NCI-H446 treated with DMSO at 0.1 percent for 48 hours (cell line): ENCODE measurements around the gene FOXL3.

Source experiments
- DNase-seq: peaks from one replicate; lab custom pipeline; 2025; lab: John Stamatoyannopoulos, UW

Gene FOXL3

DNA sequence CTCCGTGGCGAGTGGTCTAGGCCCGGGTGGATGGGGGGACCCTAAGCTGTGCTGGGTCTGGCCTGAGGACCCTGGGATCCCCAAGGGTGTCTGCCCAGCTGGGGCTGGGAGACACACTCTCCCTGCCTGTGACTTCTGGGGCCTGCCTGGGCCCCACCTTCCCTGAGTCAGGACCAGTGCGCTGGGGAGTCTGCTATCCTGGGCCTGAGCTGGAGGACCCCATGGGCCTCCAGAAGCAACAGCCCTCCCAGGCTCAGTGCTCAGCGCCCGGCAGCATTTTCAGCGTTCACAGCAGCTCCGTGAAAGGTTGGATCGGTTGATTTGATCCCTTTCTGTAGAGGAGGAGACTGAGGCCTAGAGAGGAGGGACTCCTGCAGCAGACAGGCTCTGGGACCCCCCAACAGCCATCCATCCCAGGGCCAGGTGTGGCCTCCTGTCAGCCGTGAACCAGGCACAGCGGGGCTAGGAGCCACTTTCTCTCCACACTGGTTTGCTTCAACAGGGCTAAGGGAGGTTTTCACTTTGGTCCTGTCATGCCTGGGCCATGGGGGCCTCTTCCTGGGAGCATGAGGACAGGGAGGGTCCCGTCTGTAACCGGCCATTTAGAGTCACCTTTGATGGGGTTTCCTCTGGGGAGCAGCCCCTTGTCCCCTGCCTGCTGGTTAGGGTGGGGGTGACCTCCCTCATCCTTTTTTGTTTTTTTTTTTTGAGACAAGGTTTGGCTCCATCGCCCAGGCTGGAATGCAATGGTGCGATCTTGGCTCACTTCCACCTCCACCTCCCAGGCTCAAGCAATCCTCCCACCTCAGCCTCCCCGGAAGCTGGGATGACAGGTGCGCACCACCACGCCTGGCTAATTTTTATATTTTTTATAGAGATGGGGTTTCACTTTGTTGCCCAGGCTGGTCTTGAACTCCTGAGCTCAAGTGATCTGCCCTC, 12.4 kb downstream of the FOXL3 start:
- no peak for DNase-seq

DNA sequence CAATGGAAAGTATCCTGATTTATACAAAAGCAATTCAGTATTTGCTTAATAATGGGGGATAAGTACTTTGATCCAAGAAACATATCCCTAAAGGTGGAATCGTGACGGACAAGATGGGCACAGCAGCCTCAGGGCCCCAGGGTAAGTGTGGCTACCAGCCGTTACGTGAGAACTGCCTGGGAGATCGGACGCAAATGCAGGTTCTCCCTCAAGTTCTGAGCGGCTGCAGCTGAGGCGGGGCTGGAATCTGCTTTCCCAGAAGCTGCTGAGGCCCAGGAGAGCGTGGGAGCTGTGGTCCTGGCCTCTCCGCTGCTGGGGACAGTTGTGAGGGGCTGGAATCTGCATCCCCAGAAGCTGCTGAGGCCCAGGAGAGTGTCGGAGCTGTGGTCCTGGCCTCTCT, 13.5 kb downstream of the FOXL3 start:
- DNase-seq: no peak

DNA sequence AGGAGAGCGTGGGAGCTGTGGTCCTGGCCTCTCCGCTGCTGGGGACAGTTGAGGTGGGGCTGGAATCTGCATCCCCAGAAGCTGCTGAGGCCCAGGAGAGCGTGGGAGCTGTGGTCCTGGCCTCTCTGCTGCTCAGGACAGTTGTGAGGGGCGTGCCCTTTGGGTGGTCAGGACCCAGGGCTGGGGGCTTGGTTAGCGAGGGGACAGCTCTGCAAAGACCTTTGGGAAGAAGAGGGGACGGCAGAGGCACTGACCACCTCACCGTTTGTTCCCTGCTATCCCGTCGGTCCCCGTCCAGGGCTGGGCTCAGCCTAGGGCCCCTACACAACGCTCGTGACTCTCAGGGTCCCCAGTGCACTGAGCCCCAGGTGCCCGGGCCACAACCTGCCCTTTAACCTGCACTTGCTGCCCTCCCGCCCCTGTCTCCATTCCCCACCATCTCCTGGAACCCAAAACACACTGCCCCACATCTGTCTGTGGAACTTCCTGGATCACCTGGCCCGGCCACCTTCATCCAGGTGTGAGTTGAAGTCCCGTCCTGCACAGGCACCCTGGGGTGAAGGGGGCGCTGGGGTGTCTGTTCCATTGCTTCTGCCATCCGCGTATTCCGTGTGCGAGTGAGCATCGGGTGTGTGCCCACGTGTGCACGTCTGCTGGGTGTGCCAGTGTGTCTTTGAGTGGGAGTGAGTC, 14.1 kb downstream of the FOXL3 start:
- no peak for DNase-seq

DNA sequence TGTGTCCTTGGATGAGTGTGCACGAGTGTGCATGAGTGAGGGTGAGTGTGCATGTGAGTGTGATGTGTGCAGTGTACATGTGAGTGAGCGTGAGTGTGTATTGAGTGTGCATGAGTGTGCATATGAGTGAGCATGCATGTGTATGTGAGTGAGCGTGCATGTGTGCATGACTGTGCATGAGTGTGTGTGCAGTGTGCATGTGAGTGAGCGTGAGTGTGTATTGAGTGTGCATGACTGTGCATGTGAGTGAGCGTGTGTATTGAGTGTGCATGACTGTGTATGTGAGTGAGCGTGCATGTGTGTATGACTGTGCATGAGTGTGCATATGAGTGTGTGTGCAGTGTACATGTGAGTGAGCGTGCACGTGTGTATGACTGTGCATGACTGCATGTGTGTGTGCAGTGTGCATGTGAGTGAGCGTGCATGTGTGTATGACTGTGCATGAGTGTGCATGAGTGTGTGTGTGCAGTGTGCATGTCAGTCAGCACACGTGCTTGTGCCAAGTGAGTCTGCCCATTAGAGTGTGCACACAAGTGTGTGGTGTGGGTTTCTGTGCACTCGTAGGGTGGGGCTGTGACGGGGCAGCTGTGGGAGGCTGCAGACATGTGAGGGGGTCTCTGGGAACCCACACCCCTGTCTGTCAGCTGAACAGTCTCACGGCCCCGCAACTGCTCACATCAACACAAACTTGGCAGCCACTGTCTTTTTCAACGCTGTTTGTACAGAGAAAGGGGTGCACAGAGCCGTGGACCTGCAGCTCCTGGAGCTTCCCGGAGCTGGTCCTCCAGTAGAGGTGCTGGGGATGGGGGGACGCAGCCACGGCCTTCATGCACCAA, 14.8 kb downstream of the FOXL3 start:
- DNase-seq: no peak

DNA sequence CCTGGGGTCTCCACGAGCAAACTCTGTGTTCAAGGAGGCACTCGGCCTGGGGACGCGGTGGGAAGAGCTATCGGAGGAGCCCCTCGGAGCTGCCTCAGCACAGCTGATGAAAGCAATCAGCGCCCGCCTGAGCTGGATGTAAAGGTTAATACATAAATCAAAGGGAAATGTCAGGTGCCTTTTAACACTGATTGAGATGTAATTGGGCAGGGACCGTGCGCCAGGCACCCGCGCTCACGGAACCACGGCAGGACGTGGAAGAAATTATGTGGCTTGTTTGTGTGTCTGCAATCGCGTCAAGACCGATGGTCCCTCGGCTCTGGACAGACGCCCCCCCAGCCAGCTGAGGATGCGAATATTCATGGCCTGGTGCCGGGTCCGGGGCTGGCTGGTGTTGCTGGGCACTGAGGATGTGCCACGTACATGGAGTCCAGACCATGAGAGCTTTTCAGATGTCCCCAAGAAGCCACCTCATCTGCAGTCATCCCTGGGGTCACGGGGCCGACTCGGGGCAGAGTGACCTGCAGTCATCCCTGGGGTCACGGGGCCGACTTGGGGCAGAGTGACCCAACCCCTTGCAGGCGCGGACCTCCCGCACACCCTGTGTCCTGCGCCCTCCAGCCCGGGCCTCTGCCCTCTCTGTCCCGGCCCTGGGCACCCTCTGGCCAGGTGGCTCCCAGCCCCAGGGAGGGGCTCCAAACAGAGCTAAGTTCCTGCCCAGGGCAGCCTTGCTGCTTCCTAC, 15.6 kb downstream of the FOXL3 start:
- no peak for DNase-seq

DNA sequence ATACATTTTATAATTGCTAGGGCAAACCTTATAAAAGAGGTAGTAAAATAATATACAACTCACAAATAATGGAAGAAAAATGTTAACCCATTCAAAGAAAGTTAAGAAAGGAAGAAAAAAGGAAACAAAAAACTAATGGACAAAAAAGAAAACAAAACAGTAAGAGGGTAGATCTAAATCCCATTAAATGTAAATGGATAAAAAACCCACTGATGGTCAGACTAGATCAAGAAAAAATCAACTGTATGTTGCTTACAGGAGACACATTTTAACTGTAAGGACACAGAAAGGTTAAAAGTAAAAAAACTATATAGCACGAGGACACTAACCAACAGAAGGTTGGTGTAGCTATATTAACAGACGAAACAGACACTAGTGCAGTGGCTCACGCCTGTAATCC, 18.0 kb downstream of the FOXL3 start:
- DNase-seq: no peak

DNA sequence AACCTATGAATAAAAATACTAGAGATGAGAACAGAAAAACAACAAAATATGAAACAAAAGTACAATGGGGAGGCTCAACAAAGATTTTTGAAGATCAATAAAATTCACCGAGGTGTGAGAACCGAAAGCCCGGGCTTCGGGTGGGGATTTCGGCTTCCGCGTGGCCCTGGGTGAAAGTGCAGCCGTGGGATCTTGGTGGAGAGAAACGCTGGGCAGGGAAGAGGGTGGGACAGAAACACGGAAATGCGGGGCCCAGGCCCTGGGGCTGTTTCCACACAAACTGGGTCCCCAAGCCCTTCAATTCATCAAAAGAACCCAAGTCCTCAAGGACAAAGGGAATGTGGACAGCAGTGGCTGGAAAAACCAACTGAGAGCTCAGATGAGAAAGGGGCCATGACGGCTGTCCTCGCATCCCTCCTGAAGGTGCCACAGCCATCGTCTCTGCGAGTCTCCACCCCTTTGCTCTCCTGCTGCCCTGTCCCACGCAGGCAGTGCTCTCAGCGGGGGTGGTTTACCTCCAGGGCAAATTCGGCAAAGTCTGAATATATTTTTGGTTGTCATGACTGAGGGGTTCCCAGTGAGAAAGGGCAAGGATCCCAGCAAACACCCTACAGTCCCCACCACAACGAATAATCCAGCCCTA, 19.7 kb downstream of the FOXL3 start:
- DNase-seq: no peak

DNA sequence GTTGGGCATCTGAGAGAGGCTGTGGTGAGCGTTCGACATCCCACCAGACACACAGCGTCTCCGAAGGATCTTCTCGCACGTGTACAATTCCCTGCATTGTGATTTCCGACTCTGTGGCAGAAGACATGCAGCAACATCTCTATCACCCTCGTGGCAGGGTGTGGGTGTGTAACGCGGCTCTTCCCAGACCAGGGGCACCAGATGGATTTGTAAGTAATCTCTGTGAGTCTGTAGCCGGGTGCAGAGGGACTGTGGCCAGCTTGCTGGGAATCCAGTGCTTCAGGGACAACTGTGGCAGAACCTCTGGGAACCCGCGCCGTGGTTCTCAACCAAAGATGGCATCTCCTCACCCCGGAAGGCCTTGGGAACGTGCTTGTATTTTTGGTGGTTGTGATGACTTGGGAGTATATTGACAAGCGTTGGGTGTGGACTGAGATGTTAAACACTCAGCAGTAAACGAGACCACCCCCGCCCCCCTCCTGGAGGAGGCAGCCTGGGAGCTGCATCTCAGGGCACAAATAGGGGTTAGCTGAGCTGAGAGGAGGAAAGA, 21.2 kb downstream of the FOXL3 start:
- DNase-seq: no peak

DNA sequence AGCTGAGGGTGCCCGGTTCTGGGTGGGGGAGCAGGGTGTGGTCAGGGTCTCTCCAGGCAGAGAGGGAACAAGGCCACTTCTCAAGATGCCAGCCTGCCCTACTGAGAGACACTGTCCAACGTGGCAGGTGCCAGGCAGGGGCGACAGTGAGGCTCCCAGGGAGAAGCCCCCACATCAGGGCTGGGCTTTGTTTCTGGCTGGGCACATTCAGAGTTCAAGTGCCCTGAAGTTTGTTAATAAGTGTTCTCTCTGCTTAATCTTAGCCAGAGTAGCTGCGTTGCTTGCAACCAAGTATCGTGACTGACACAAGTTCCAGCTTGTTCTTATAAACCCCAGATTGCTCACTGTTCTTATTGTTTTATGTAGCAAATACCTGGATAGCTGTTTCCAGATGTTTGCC, 21.8 kb downstream of the FOXL3 start:
- no peak for DNase-seq

DNA sequence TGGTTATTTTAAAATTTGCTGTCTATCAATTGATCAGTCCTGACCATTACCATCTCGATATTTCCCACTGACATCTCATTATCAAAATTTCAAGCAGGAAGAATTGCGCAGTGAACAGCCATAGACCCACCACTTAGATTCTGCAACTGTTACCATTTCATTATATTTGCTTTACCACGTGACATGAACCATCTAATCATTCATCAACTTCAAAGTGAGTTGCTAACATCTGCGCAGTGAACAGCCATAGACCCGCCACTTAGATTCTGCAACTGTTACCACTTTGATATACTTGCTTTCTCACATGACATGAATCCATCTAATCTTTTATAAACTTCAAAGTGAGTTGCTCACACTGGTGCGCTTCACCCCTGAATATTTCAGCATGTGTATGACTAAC, 22.5 kb downstream of the FOXL3 start:
- no peak for DNase-seq

DNA sequence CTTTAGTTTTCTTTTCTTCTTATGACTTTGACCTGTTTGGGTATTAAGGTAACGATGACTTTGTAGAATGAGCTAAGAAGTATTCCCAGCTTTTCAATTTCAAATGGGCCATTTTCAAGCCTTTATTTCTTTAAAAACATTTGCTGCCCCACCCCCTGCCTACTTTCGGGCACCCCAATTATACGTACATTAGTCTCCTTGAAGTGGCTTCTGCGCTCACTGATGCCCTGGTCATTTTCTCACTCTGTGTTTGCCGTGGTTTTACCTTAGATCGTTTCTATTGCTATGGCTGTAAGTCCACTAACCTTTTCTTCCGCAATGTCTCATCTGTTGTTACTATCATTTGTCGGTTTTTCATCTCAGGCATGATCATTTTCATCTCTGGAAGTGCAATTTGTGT, 24.9 kb downstream of the FOXL3 start:
- DNase-seq: no peak

DNA sequence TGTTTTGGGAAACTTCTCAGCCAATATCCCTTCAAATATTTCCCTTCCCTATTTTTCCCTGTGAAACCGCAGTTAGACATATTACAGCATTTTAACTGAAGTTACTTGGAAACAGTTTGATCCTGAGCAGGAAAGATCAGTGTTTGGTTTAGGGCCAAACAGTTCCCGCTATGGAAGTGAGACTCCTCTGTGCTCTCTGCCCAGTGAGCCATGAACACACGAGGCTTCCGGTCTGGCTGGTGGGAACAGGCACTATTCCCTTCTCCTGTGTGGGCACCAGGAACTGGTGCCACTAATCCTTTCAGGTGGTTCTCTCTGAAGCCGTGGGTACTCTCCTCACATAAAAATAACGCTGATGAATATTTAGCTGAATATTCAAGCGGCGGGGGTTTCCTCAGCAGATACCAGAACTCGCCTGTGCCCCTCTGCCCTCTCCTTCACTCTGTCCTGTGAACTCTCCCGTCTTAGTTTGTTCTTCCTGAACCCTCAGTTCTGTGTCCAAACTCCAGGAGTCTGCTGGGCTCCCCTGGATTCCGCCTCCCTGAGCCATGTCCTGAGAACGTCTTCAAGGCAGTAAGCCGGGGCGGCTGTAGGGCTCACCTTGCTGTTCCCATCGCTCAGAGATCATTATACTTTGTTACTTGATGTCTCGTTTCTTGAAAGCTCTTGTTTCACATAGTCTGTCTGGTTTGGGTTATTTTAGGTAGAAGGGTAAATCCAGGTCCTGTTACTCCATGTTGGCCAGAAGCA, 25.7 kb downstream of the FOXL3 start:
- no peak for DNase-seq

DNA sequence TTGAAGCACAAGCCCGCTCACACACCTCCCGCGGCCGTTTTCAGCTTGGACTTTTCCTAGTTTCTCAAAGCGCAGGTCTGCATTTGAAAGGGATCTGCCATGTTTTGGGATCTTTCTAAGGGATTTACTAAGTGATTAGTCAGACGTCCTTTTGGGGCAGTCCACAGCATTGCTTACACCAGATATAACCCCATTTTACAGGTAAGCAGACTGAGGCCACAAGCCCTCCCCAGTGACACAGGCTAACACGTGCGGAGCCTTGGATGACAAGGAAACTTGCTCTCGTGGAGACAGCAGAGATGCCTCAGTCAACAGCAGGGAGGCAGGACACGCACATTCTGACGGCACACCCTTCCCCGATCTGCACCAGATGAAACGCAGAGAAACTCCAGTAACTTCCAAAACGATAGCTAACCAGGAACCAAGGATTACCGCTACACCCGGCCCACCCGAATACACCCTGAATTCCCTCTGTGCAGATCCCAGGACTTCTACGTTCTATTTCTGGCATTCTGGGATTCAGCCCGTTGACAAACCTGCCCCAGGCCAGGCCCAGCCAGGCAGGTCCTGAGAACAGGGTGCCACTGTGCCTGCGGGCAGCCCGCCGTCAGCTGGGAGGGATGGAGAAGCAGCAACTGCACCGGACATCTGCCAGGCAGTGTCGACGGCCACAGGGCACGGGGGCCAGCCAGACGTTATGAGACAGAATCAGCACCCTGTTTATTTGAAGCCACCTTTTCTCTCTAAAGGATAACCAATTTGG, 27.9 kb downstream of the FOXL3 start:
- no peak for DNase-seq

DNA sequence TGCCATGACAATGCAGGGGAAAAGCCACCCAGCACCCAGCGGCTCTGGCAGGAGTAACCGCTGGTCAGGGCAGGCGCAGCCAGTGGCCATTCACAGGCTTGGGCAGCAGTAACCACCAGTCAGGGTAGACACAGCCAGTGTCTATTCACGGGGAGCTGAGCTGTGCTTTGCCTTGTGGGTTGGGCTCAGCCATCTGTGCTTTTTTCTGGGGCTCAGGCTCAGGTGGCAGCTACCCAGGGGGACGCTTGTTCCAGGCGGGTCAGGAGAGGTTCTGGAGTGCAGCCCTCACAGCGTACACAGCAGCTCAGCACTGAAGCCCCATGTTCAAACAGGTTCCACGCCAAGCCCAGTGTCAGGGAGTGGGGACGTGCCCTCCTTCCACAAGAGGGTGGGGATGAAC, 28.5 kb downstream of the FOXL3 start:
- no peak for DNase-seq

DNA sequence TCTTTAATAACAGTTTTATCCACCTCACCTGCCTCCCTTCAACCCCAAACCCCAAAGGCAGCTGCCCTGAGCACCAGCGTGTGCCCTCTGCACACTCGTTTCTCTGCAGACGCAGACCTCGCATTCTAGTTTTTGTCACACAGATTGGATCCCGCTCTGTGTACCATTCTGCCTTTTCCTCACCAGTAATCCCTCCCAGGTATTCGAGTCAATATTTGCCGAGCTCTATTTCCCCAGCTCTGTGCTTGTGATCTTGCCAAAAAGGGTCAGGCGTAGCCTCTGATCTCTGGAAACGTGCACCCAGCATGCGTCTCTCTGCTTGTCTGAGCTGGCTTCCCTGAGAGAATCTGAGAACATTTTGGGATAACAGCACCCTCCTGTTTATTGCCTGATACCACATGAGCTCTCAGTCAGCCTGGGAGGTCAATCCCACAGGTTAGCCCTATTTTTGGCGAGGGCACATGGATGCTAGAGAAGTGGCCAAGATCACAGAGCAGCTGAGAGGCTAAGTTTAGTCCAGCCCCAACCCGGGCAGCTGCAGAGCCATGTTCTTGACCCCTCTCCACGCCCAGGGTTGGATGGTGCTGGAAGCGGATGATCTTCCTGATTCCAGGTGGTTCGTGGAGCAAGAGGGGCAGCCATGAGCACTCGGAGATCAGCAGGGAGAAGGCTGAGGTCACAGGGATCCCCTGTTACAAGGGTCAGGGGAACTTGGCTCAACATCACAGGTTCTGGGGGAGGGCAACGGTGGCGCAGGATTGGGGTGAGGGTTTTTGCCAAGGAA, 29.1 kb downstream of the FOXL3 start:
- DNase-seq: no peak

DNA sequence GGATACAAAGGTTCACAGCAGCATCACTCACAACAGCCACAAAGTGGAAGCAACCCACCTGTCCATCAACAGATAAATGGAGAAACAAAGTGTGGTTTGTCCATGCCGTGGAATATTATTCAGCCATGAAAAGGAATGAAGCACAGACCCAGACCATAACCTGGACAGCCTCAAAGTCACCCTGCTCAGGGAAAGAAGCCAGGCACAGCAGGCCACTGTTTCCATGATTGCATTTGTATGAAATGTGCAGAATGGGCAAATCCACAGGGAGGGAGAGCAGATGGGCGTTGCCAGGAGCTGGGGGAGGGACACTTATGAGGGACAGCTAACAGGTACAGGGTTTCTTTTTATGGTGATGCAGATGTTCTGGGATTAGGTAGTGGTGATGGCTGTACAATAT, 30.3 kb downstream of the FOXL3 start:
- DNase-seq: no peak

DNA sequence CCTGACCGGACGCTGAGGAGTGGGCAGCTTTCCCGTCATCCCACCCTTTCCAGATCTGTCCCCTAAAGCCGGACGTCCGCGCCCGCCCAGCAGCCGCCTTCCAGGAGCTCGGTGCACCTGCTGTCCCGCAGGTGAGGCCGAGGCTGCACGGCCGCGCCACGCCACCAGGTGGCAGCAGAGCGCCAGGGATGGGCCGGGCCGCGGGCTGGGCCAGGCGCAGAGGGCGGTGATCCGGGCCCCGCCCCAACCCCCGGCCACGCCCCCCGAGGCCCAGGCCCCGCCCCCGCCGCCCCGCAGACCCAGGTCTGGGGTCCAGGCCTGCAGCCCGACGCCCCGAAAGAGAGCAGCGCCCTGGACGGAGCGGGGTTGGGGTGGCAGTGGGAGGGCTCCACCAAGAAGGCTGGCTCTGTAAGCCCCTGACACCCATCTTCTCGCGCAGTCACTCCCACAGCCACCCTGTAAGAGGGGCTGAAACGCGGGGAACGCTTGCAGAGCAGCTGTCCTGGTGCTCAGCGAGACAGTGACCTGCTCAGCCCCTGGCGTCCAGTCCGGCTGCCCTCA, 32.2 kb downstream of the FOXL3 start:
- DNase-seq: no peak

DNA sequence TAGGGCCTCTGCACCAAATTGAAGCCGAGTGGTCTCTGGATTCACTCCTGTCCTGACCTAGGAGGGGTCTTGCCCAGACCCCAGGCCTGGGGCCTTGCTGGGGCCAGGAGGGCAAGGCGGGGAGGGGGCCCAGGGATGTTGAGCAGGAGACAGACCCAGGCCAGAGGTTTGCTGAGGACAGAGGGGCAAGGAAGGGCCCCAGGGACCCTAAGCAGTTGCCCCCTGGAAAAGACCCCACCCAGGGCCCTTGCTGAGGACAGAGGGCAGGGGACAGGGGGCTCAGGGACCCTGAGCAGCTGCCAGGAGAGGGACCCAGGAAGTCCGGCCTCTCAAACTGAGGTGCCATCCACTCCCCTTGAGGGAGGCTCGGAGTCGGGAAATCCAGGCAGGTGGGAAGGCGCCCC, 32.7 kb downstream of the FOXL3 start:
- DNase-seq: no peak
